Effector memory CD4-positive, alpha-beta T cell (primary cell): ENCODE results near the gene DCLK2.

Source experiments
- DNase-seq, 3 donors: peaks; one replicate each; pipeline ENCODE4 v3.0.0-alpha.2; 2020
- H3K27ac ChIP-seq: 2 replicates; pipeline ENCODE4 v1.7.0; 2013; ENCODE audit warnings: mild to moderate bottlenecking, low read length, moderate library complexity; ENCODE audit not compliant: insufficient read depth, poor library complexity, severe bottlenecking
- H3K27me3 ChIP-seq: replicated peaks from 2 replicates; pipeline ENCODE4 v1.7.0; 2013; ENCODE audit warnings: mild to moderate bottlenecking, low read length; ENCODE audit not compliant: insufficient read depth, control insufficient read depth, poor library complexity, severe bottlenecking
- H3K36me3 ChIP-seq: 2 replicates; pipeline ENCODE4 v1.7.0; 2013; ENCODE audit warnings: mild to moderate bottlenecking, low read length, moderate library complexity; ENCODE audit not compliant: control insufficient read depth, insufficient read depth
- H3K4me1 ChIP-seq: 2 replicates; pipeline ENCODE4 v1.7.0; 2013; ENCODE audit warnings: low read length, mild to moderate bottlenecking; ENCODE audit not compliant: control insufficient read depth, insufficient read depth, poor library complexity, severe bottlenecking
- H3K4me3 ChIP-seq: 2 replicates; pipeline ENCODE4 v1.7.0; 2013; ENCODE audit warnings: low read length, low read depth, mild to moderate bottlenecking; ENCODE audit not compliant: insufficient read depth, poor library complexity, severe bottlenecking
- H3K9me3 ChIP-seq: 2 replicates; pipeline ENCODE4 v1.7.0; 2013; ENCODE audit warnings: mild to moderate bottlenecking, low read length, moderate library complexity; ENCODE audit not compliant: control insufficient read depth

DCLK2 gene

DNA sequence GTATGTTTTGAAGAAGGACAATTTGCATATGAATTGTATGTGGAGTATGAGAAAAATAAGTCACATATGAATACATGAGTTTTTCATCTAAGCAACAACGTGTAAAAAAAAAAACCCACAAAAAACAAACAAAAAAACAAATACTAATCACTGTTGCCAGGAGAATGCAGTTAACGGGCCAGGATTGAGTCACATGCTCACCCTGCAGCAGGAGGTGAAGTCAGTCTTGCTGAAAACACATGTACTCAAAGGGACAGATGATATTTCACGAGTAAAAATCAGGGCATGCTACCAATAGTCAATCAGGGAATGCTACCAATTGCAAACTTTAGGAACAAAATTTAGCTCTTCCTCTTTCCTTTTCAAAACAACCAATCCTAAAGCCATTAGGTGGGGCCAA is 10.4 kb upstream of the DCLK2 start:
- Histone ChIP-seq H3K27ac (no peak overlapping the region), H3K4me3 (no peak overlapping the region), H3K27me3 (peaks cover 6% of the 10 kb centered on the region), H3K9me3 (no peaks in the 10 kb centered on the region), H3K4me1 (no peaks in the 10 kb centered on the region), H3K36me3 (no peaks in the 10 kb centered on the region)
- DNase-seq, result no peak

DNA sequence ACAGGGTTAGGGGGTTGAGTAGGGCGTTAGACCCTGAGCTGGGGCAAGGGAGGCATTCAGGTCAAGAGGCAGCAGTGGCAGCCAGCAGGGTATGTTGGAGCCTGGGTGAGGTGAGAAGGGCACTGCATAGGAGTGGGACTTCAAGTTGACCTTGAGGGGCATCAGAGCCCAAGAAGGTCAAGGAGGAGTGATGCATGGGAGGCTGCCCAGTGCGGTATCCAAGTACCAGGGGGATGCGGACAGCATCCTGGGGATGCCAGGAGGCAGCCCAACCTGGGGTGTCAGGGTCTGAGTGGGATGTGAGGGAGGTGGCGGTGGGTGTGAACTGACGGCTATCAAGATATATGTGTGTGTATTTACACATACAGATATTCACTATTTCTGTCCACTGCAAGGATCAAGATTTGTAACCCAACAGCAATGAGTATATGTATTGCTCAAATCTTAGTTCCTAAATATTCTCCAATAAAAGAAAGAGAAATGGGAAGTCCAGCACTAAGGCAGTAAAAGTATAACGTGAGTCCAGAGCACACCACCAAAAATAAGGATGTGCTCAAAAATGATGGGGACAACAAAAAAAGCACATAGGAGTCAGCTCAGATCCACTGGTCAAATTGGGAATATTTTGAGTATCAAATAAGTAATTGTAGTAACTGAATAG is 9.8 kb upstream of the DCLK2 start:
- no peaks in the 10 kb centered on the region for H3K36me3 ChIP-seq
- DNase-seq, result no peak
- H3K27ac ChIP-seq, result no peak overlapping the region
- H3K27me3 ChIP-seq, result peaks cover 6% of the 10 kb centered on the region
- no peaks in the 10 kb centered on the region for H3K9me3 ChIP-seq
- H3K4me3 ChIP-seq, result no peak overlapping the region
- H3K4me1 ChIP-seq, result no peaks in the 10 kb centered on the region

DNA sequence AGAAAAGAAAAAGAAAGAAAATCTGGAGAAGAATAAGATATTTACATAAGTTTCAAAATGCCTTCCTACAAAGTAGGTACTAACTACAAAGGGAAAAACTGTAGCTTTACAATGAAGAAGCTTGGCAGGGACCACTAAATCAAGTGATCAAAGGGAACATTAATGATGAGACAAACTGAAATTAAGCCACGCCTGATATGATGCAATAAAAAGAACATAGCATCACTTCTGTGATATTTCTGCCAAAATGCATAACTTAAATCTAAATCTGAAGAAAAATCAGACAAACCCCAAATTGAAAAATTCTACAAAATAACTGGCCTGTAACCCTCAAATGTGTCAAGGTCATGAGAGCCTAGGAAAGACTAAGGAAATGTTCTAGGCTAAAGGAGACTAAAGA is 8.9 kb upstream of the DCLK2 start:
- no peaks in the 10 kb centered on the region for H3K9me3 ChIP-seq
- no peak overlapping the region for H3K4me3 ChIP-seq
- peaks cover 6% of the 10 kb centered on the region for H3K27me3 ChIP-seq
- H3K36me3 ChIP-seq, result no peaks in the 10 kb centered on the region
- DNase-seq, result no peak
- no peaks in the 10 kb centered on the region for H3K4me1 ChIP-seq
- H3K27ac ChIP-seq, result no peak overlapping the region

DNA sequence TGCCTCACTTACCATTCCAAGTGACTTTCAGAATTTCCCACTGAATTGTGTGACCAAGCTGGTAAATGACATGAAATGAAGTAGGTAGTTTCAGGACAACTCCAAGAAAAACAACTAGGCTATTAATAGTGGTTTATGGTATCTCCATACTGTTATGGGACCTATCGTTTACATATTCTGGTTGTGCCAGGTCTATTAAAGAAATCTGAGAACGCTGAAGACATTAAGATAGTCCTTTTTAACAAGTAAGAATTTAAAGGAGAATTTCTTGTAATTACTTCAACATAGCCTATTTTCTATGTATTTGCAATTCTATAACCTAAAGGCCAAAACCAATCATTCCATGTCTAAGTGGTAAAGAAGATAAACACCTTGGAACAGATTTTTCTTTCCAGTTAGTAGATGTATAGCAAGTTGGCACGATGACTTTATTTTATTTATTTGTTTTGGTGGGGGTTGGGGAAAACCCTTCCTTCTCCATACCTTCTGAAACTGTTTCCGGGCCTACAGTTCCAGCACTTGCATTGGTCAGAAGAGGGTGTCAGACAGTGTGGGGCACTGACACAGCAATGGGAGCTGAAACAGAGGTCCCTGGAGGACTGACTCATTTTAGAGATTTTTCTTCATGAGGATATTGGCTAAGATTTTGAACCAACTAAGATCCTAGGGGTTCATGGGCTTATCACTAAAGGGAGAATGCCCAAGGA is 7.6 kb upstream of the DCLK2 start:
- no peak for DNase-seq

DNA sequence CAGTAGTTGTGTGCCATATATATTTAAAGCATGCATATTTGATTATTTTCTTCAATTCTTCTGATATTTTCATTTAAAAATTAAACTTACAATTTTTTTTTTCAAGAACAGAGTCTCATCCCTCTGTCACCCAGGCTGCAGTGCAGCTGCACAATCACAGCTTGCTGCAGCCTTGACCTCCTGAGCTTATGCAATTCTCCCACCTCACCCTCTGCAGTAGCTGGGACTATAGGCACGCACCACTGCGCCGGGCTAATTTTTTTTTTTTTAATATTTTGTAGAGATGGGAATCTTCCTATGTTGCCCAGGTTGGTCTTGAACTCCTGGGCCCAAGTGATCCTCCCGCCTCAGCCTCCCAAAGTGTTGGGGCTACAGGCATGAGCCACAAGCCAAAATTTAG is 5.8 kb upstream of the DCLK2 start:
- Histone ChIP-seq H3K27me3 (peaks cover under 1% of the 10 kb centered on the region), H3K4me1 (no peaks in the 10 kb centered on the region), H3K9me3 (no peaks in the 10 kb centered on the region), H3K36me3 (no peaks in the 10 kb centered on the region), H3K4me3 (no peak overlapping the region), H3K27ac (no peak overlapping the region)
- DNase-seq, result no peak

More for the DNA sequence above, 7.6 kb upstream of the DCLK2 start:
- H3K36me3 ChIP-seq, result no peaks in the 10 kb centered on the region
- no peaks in the 10 kb centered on the region for H3K4me1 ChIP-seq
- no peak overlapping the region for H3K27ac ChIP-seq
- H3K9me3 ChIP-seq, result no peaks in the 10 kb centered on the region
- H3K4me3 ChIP-seq, result no peak overlapping the region
- H3K27me3 ChIP-seq, result peaks cover 5% of the 10 kb centered on the region

DNA sequence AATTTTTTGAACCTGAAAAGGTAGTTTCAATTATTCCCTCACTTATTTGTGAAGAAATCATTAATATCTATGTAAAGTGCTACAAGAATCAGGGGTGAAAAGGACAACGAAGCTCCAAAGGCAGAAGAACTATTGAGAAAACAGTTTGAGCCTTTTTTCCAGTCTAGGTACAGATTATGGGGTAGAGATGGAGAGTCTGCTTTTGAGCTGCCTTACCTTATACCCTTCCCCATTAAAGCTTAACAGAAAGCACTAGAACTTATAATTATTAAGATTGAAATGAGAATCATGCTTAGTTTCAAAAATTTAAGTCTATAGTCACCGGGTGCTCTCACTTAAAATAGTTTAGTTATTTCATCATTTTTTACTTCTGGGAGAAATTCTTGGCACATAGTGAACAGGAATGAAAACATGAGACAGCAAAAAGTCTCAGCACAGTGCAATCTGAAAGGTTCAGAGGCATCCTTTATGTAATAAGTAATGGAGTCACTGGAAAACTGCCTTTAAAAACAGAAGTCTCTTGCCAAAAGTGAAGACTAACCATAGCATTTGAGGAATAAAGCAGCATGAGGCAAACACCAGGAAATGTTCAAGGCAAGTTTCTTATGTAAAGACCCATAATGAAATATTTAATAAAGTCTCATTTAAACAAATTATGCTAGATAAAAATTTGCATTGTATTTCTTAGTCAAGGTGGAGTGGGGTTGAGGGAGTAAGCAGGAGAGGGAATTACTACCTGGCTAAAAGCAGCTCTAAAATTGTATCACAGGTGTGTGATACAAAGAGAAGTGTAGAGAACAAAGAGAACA is 5.1 kb upstream of the DCLK2 start:
- peaks cover 4% of the 10 kb centered on the region for H3K27me3 ChIP-seq
- no peaks in the 10 kb centered on the region for H3K36me3 ChIP-seq
- no peak for DNase-seq
- H3K4me1 ChIP-seq, result no peaks in the 10 kb centered on the region
- H3K4me3 ChIP-seq, result no peak overlapping the region
- no peak overlapping the region for H3K27ac ChIP-seq
- H3K9me3 ChIP-seq, result no peaks in the 10 kb centered on the region

GRCh38 chr4:150074064-150074463 is 4.2 kb upstream of the DCLK2 start:
- no peak for DNase-seq
- H3K27me3 ChIP-seq, result peaks cover 10% of the 10 kb centered on the region
- H3K4me1 ChIP-seq, result peaks cover 6% of the 10 kb centered on the region
- H3K27ac ChIP-seq, result no peak overlapping the region
- no peak overlapping the region for H3K4me3 ChIP-seq
- no peaks in the 10 kb centered on the region for H3K36me3 ChIP-seq
- no peaks in the 10 kb centered on the region for H3K9me3 ChIP-seq

DNA sequence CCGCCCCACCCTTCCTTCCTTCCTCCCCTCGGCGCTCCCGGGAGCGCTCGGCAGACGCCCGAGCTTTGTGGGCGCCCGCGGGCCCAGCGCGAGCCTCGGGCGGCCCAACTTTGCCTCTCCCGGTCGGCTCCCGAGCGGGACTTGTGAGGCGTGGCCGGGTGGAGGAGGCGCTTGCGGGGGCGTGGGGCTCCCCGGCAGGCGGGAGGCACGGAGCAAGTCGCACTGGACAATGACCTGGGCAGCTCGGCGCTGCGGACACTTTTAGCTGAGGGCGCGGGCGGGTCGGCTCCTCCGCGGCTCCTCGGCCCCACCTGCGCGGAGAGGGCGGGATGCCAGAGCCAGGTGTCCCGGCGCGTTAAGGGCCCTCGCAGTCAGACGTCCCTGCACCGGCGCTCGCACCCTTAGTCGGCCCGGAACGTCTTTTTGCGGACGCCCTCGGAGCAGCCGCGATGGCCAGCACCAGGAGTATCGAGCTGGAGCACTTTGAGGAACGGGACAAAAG is 385 bp downstream of the DCLK2 start:
- Histone ChIP-seq H3K36me3 (no peaks in the 10 kb centered on the region), H3K27me3 (peaks cover 20% of the 10 kb centered on the region), H3K4me1 (peaks cover 8% of the 10 kb centered on the region), H3K9me3 (no peaks in the 10 kb centered on the region), H3K4me3 (peak overlapping the region; percentile 32), H3K27ac (no peak overlapping the region)
- no peak for DNase-seq

DNA sequence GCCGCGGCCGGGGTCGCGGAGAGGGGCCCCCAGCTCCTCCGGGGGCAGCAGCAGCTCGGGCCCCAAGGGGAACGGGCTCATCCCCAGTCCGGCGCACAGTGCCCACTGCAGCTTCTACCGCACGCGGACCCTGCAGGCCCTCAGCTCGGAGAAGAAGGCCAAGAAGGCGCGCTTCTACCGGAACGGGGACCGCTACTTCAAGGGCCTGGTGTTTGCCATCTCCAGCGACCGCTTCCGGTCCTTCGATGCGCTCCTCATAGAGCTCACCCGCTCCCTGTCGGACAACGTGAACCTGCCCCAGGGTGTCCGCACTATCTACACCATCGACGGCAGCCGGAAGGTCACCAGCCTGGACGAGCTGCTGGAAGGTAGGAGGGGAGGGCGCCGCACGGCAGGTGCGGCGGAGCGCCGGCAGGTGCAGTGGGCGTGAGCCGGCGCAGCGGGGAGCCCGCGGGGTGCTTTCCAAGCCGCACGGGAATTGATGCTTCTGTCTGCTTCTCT is 886 bp downstream of the DCLK2 start:
- Histone ChIP-seq H3K36me3 (no peaks in the 10 kb centered on the region), H3K27me3 (peaks cover 20% of the 10 kb centered on the region), H3K9me3 (no peaks in the 10 kb centered on the region), H3K4me1 (peaks cover 8% of the 10 kb centered on the region), H3K27ac (no peak overlapping the region), H3K4me3 (peak overlapping the region; percentile 32)
- no peak for DNase-seq
